ENCODE data around the gene AFF3.

The AFF3 gene

GRCh38 chr2:100040906-100041305 is 101.5 kb downstream of the AFF3 start:
- CTCF ChIA-PET: interaction anchor here (0.7 to 6.8 kb wide), 3 partner anchors 10 to 111 kb away, joined by 3 to 24 read pairs (median 13); no protein-coding TSS in a partner anchor
- POLR2A ChIA-PET: no interaction called here

GRCh38 chr2:100039291-100039980 is 103.0 kb downstream of the AFF3 start:
- POLR2A ChIA-PET: no interaction called here
- DNase-seq (ENCODE audit: extremely low spot score): no peak
- CTCF ChIA-PET: interaction anchor here (0.7 to 6.8 kb wide), 4 partner anchors 9 to 22 kb away, joined by 4 to 24 read pairs (median 10); no protein-coding TSS in a partner anchor

More at GRCh38 chr2:100040906-100041305, 101.5 kb downstream of the AFF3 start:
- no peak for DNase-seq (ENCODE audit: extremely low spot score)
- TF ChIP-seq CTCF (IDR thresholded peaks at IDR 0.05; ENCODE audit: control extremely low read depth, extremely low read depth, low read depth, missing control alignments): no peak

DNA sequence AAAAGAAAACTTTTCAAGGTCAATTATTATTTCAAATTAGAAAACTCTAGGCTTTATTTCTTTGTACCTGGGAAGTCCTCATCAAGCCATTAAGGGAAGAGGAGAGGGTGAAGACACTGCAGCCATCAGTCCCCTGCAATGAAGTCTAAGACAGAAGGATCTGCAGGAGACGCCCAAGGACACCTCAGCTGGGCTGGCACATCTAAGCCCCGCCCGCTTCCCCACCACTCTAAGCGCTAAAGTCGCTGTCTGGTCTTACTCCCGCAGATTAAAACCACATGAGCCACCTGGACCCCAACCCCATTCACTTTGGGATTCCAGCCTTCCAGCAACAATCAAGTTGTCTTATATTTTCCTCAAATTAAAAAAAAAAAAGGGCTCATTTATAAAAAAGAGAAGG is 104.4 kb downstream of the AFF3 start:
- ChIA-PET POLR2A (no interaction called here), CTCF (interaction anchor here (0.7 to 2.1 kb wide), 2 partner anchors 10 to 28 kb away, joined by 3 to 6 read pairs; no protein-coding TSS in a partner anchor)
- DNase-seq (ENCODE audit: extremely low spot score): no peak
- no peak for TF ChIP-seq CTCF (IDR thresholded peaks at IDR 0.05; ENCODE audit: control extremely low read depth, extremely low read depth, low read depth, missing control alignments)

More at GRCh38 chr2:100039291-100039980, 103.0 kb downstream of the AFF3 start:
- TF ChIP-seq CTCF (IDR thresholded peaks at IDR 0.05; ENCODE audit: control extremely low read depth, extremely low read depth, low read depth, missing control alignments): no peak

DNA sequence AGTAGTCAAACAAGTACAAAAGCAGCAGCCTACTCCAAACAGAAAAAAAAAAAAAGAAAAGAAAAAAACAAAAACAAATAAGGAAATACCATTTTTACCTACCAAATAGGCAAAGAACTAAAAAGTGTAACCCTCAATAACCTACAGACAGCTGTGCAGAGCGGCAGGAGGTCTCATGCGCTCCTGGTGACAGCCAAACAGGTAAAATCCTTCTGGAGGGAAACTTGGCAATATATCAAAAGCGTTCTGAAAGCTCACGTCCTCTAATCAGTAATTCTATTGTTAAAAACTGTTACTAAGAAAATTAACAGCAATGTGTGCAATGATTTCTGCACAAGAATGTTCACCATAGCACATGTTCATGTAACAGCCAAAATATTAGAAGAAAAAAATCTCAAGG is 105.6 kb downstream of the AFF3 start:
- DNase-seq (ENCODE audit: extremely low spot score): no peak
- CTCF ChIA-PET: no interaction called here
- no peak for TF ChIP-seq CTCF (IDR thresholded peaks at IDR 0.05; ENCODE audit: control extremely low read depth, extremely low read depth, low read depth, missing control alignments)
- POLR2A ChIA-PET: no interaction called here

GRCh38 chr2:100036026-100036425 is 106.4 kb downstream of the AFF3 start:
- POLR2A ChIA-PET: no interaction called here
- no peak for DNase-seq (ENCODE audit: extremely low spot score)
- CTCF ChIA-PET: no interaction called here
- no peak for TF ChIP-seq CTCF (IDR thresholded peaks at IDR 0.05; ENCODE audit: control extremely low read depth, extremely low read depth, low read depth, missing control alignments)

- no peak for DNase-seq (ENCODE audit: extremely low spot score)
- CTCF ChIA-PET: no interaction called here
- POLR2A ChIA-PET: no interaction called here
- TF ChIP-seq CTCF (IDR thresholded peaks at IDR 0.05; ENCODE audit: control extremely low read depth, extremely low read depth, low read depth, missing control alignments): no peak
Observed at GRCh38 chr2:100034431-100034830, 108.0 kb downstream of the AFF3 start.
